GM21786 (cell line): ENCODE measurements around the gene PIEZO2.

Experiments
- ATAC-seq: cut with Tn5 transposase; IDR thresholded peaks from one replicate; pipeline ENCODE4 v1.9.1; 2021; ENCODE audit not compliant: unreplicated experiment

The PIEZO2 gene

GRCh38 chr18:10755855-10756254, 393.5 kb downstream of the PIEZO2 start:
- ATAC-seq = no peak

- ATAC-seq = no peak
Measured at GRCh38 chr18:10754128-10754527, 395.2 kb downstream of the PIEZO2 start.

- no peak for ATAC-seq
Measured at GRCh38 chr18:10752382-10752781, 397.0 kb downstream of the PIEZO2 start.

GRCh38 chr18:10751653-10752052, 397.7 kb downstream of the PIEZO2 start:
- no peak for ATAC-seq

GRCh38 chr18:10750191-10751035, 399.0 kb downstream of the PIEZO2 start:
- ATAC-seq = no peak

DNA sequence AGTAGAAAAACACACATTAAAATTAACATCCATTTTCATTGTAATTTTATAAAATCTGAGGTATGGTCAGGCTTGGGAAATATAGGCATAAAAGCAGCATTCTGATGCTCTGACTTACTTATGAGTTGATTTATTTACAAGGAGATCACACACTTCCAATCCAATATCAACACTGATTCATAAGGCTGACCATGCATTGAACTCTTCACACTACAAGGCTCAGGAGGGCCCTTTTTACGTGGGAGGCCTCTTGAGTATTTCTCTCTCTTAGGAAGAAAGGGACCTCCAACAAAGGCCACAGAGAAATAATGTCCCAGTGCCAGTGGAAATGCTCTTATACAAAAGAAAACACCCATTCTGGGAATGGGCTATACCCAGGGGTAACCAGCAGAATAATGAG, 400.7 kb downstream of the PIEZO2 start:
- no peak for ATAC-seq

DNA sequence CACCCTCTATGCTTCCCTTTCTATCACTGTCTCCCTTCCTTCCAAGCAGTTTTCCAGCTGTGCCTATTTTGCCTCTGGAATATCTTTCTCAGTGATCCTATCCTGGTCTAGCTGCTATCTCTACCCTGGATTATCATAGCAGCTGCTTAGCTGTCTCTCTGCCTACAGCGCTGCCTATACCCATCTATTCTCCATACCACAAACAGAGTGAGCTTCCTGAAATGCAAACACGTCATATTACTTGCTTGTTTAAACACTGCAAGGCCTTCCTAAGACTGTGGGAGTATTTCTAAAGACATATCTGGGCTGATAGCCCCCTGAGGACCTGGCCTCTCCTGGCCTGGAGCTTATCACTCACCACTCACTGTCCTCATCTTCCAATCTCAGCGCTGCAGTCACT, 403.4 kb downstream of the PIEZO2 start:
- no peak for ATAC-seq

DNA sequence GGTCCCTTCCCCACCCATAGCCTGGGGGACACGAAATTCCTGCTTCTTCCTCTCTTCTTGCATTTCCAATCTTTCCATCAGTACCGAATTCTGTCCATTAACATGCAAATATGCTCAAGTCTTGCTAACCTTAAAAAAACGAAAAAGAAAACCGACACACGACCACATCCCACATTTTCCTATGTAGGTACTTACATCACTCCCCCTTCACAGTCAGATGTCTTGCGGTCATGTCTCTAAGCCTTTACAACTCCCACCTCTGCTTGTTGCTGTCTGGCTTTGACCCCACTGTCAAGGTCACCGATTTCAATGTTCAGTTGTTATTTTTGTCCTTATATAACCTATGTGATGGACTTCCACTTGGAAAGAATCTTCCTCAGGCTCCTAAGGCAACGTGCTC, 404.1 kb downstream of the PIEZO2 start:
- no peak for ATAC-seq

DNA sequence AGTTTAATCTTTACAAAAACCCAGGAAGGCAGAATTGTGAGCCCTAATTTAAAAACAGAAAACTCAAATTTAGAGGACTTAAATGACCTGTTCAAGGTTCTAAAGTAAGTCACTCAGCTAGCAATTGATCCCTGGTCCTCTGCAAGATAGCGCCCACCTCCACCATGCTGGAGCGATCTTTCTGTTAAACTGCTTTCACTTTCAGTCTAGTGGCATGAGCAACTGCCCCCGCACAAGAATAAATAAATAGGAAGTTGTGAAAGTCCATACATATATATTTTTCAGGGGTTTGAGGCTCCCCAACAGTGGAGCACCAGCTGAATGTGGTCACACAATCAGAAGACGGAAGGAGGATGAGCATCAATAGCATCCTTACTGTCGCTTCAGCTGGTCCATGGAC, 405.6 kb downstream of the PIEZO2 start:
- no peak for ATAC-seq

DNA sequence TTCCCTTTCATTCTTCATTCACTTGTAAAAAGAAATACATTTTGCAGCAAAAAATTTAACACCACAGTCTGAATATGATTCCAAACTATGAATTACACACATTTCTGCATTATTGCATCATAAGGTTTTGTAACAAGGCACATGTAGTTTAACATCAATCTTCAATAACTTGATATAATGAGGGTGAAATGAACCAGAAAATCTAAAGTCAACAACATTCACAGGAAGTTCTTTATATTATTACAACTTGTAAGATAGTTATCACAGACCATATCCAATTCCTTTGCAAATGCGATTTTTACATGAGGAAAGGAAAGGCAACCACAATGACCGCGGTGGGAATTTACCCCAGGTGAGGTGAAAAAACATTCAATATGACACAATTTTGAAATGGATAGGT, 410.2 kb downstream of the PIEZO2 start:
- no peak for ATAC-seq

- no peak for ATAC-seq
Measured at GRCh38 chr18:10736984-10737383, 412.4 kb downstream of the PIEZO2 start.

- ATAC-seq = no peak
Measured at GRCh38 chr18:10732990-10733389, 416.4 kb downstream of the PIEZO2 start.

DNA sequence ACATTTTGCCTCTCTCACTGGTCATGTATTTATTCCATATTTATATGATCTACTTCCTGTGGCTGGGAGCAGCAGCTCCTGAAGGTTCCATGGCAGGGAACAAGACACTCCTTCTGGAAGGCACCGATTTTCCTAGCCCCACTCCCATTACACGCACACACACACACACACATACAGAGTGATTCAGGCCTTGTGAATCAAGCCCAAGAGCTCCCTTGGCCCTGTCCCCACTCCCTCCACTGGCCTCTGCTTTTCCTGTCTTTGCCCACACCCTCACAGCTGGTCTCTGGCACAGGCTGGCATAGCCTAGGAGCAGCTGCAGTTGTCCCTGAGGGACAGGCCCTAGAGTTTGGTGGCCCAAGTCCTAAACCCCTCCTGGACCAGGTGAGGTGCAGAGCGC, 421.9 kb downstream of the PIEZO2 start:
- ATAC-seq = no peak

- no peak for ATAC-seq
Measured at GRCh38 chr18:10726198-10727068, 422.9 kb downstream of the PIEZO2 start.

DNA sequence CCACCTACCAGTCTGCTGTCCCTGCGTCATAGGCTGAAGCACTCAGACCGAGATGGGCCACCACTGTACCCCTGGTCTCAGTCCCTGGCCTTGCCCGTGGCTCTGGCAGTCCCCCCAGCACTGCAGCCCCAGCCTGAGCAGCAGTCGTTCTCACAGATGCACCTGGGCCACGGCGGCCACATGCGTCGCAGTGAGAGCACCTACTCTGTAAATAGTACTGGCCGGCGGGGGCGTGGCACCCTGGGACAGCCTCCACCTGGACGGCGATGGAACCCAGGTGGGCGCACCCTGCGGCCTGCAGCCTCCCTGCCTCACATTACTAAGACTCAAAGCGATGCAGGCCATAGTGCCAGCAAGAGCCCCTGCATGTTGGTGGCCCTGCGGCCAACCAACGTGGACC, 424.7 kb downstream of the PIEZO2 start:
- no peak for ATAC-seq

- ATAC-seq = no peak
Measured at GRCh38 chr18:10723496-10723895, 425.9 kb downstream of the PIEZO2 start.

DNA sequence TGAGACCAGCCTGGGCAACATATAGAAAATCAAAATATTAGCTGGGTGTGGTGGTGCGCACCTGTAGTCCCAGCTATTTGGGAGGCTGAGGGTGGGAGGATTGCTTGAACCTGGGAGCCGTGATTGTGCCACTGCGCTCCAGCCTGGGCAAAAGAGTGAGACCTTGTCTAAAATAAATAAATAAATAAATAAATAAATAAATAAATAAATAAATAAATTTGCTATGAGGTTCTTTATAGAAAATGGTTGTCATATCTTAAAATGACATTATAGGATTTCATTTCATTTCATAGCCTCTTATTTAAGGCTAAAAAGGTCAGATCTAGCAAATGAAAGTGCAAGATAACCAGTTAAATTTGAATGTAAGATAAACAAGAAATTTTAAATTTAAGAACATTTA, 430.6 kb downstream of the PIEZO2 start:
- ATAC-seq = no peak

GRCh38 chr18:10715791-10716190, 433.6 kb downstream of the PIEZO2 start:
- no peak for ATAC-seq

GRCh38 chr18:10713409-10713808, 436.0 kb downstream of the PIEZO2 start:
- no peak for ATAC-seq

DNA sequence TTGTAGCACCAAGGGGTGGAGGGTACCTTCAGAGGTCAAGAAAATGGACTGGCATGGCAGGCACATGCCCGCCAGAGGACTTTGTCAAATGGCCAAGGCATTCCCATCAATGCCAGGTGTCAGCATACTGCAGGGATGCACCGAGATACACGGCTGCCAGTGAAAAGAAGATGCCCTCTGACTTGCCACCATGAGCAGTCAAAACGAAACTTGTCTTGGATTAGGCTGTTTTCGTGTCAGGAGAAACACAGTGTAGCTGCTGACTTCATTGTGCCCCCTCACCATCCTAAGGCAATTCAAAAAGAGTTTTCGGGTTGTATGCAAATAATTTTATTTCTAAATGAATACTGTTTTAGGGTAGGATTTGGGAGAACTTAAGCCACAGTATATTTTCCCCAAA, 442.1 kb downstream of the PIEZO2 start:
- ATAC-seq = no peak

GRCh38 chr18:10705786-10706185, 443.6 kb downstream of the PIEZO2 start:
- no peak for ATAC-seq

DNA sequence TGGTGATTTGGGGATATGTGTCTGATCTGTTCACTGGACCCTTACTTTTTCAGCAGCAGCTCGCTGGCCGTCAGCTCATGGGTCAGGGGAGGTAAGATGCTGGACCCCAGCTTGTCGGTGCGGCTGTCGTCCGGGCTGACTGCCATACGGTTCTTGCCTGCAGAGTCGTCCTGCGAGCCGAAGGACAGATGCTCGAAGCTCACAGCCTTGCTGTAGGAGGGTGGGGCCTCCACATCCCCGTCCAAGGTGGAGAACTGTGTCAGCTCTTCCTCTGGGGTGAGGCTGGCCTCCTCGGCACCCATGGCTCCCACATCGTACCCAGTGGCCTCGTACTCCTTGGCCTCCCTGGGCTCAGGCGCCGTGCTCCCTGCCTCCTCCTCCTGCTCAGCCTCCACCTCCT, 444.1 kb downstream of the PIEZO2 start:
- ATAC-seq = no peak
